8988T (cell line): ENCODE results near the gene ZNF593OS.

Experiments used
- DNase-seq: peaks from one replicate; pipeline ENCODE4 v3.0.0; 2011

ZNF593OS gene

DNA sequence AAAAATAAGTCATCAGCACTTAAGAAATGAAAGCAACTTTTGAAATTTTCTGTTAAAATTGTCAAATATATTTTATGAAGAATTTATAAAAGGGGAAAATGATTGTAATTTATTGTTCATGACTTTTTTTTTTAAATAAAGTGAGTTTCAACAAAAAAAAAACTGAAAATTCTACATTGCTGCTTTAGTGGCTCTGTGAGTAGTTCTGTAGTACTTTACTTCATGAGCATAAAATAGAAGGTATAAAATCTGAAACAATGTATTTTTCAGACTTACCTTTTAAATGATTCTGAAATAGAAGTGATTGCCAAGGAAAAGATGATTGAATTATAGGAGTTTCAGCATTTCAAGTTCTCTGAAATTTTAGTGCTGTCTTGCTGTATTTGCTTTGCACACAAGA is 46.2 kb downstream of the ZNF593OS start:
- no peak for DNase-seq

DNA sequence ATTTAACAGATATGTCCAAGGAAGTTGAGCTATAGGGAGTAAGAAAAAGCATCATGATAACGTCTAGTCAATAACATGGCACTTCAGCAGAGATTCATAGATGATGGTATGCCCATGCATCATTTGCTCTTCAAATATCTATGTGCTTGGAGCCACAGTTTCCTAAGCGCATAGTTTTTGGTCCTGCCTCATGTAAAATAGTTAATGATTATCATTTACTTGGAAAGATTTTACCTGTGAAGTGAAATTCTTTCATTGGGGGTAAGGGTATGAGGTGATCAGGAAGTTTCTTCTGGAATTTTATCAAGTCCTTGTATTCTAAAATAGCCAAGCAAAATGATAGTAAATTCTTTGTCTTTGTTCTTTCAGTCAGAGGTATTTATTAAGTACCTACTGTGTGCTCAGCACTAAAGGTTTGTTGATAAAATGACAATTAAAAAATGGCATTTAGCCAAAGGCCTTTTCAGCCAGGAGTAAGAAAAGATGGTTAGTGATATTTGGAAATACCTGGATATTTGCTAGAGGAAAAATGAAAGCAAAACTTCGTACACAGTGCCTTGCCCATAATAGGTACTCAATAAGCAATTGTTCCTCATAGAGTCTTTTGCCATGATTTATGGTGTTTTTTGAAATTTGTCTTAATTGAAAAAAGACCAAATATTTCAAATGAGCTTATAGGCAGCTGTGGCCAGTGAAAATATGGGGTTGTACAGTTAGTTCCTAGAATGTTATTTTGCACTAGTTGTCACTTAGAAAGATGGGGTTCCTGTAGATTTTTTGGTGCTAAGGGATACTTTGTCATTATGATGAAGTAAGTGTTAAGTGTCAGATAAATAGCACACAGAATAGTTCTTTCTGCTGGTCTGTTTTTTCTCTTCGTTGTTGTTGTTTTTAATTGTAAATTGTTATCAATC is 47.0 kb downstream of the ZNF593OS start:
- no peak for DNase-seq

DNA sequence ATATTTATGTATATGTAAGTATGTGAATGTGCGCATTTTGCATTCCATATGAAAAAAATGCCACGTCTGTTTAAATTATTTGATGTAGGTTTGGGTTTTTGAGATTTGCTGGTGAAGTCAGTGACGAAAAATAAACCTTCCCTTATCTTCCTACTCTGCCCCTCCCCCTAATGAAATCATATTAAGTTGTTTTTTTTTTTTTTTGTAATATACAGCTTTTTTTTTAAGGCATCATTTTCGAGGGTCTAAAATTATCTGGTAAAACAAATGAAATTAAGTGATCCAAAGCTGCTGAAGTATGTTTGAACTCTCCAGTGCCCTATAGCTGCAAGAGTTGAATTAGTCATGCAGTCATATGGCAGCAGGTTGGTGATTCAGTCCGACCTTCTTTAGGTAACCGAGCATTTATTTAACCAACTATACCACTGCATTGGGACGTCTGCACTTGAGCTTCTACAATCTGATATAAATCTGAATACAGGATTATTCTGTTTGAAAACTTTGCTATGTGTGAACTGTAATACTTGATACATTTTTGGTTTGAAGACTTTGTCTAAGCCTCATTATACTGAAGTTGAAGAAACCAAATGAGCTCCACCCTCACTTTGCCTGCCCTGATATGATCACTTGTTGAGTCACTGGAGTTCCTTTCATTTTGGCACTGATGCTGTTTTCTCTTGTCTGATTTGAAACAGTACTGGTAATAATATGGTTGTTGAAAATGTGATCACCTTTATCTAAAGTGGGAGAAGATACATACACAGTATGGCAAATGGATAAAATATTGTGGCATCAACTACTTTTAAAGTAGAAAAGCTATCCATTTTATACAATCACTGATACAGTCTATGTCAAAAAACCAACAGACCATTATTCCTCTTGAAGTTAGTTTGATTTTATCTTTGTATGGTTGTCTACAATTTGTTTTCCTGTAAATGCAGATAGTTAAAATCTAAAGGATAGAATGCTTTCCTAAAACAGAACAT is 48.4 kb downstream of the ZNF593OS start:
- DNase-seq, result no peak

DNA sequence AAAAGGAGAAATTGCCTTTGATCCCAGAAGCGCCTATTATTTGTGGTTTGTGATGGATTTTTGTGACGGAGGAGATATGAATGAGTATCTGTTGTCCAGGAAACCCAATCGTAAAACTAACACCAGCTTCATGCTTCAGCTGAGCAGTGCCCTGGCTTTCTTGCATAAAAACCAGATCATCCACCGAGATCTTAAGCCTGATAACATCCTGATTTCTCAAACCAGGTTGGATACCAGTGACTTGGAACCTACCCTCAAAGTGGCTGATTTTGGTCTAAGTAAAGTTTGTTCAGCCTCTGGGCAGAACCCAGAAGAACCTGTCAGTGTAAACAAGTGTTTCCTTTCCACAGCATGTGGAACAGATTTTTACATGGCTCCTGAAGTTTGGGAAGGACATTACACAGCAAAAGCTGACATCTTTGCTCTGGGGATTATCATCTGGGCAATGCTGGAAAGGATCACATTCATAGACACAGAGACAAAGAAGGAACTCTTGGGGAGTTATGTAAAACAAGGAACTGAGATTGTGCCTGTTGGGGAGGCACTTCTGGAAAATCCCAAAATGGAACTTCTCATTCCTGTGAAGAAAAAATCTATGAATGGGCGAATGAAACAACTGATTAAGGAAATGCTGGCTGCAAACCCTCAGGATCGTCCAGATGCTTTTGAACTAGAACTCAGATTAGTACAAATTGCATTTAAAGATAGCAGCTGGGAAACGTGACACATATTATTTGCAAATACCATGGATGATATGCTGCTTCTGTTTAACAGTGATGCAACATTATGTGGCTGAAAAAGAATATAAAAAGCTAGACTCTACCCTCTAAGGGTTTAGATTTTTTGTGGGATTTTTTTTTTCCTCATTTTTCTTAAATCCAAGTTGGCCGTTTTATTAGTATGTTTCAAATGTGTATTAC is 49.5 kb downstream of the ZNF593OS start:
- no peak for DNase-seq

DNA sequence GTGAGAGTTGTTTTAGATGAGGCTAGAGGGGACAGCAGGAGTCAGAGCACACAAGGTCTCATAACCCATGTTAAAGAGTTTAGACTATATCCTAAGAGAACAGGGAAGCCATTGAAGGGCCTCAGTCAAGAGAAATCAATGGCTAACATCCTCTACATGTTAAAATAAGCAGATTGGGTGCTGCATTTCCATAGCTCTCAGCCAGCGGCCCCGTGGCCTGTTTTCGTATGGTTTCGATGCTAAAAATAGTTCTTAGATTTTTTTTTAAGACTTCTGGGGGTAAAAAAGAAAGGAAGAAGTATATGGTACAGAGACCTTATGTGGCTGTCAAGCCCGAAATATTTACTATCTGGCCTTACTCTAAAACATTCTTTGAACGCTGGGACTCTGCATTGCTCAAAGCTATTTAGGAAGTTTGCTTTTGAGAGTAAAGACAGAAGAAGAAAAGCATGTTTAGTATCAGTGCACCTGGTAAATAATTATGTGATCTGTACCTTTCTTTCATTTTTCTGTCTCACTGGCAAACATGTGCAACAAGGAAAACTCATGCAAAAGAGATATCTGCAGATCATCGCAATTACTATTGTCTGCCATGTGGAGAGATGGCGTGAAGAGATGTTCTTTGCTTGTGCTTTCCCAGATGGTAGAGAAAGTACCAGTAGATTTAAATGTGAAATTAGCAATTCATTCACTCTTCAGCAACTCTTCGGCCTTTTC is 51.6 kb downstream of the ZNF593OS start:
- DNase-seq, result no peak
